22Rv1 (cell line): Measurements from ENCODE around the gene TMEM151B.

Experiments
- ZFX ChIP-seq: fragments of 450-650 bp; IDR thresholded peaks from 2 replicates; pipeline ENCODE4 v1.6.1; 2017; ENCODE audit warnings: antibody characterized with exemption, borderline replicate concordance
- TF ChIP-seq, protein P1 (sequence below): fragments of 450-650 bp; IDR thresholded peaks from 2 replicates; pipeline ENCODE4 v1.5.1; 2017; ENCODE audit warnings: mild to moderate bottlenecking

DNA sequence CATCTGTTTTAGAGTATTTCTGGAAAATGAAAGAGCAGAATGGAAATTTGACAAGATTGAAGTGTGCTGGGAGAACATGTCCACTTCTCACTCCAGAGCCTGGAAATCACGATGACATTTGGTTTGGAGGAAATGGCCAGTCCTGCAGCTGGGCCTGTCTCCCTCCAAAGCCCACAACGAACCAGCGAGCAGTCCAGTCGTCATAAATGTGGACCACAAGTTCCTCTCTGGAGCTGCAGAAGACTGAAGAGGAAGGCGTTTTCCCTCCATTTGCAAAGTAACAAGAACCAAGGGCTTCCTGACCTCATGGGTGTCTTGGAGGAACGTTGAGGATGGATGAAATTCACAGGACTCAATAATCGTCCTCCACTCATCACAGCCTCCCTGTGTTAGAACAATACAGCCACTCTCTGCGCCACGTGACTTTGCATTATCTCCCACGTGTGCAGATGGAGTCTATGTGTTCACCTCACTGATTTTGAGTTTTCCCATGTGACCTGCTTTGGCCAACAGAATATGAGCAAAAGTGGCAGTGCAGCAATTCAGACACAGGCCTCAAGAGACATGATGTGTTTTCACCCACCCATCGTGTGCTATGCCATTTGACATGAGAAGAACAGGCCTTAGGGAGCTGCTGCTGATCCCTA lies 63.1 kb downstream of the TMEM151B start:
- TF ChIP-seq, protein P1, sequence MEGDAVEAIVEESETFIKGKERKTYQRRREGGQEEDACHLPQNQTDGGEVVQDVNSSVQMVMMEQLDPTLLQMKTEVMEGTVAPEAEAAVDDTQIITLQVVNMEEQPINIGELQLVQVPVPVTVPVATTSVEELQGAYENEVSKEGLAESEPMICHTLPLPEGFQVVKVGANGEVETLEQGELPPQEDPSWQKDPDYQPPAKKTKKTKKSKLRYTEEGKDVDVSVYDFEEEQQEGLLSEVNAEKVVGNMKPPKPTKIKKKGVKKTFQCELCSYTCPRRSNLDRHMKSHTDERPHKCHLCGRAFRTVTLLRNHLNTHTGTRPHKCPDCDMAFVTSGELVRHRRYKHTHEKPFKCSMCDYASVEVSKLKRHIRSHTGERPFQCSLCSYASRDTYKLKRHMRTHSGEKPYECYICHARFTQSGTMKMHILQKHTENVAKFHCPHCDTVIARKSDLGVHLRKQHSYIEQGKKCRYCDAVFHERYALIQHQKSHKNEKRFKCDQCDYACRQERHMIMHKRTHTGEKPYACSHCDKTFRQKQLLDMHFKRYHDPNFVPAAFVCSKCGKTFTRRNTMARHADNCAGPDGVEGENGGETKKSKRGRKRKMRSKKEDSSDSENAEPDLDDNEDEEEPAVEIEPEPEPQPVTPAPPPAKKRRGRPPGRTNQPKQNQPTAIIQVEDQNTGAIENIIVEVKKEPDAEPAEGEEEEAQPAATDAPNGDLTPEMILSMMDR: no peak
- TF ChIP-seq ZFX: no peak
